Neural cell (in vitro differentiated cells): Measurements from ENCODE around the gene ZC3H7B. TPM values are rescaled to one million over a fixed set of nuclear protein-coding genes. Genes with fewer than 3 reads are reported as not detected.

Experiments
- H2AFZ ChIP-seq: fragments of 200-600, 300-800 bp; sonication (generic), shearing (Covaris generic); 2 replicates; pipeline ENCODE4 v1.6.0; 2014; ENCODE audit warnings: low read depth, mild to moderate bottlenecking, antibody characterized with exemption, low read length, moderate library complexity
- H3F3A ChIP-seq: fragments of 200-600 bp; shearing (Covaris generic); 2 replicates; pipeline ENCODE4 v1.6.1; 2016; ENCODE audit warnings: mild to moderate bottlenecking, moderate library complexity, mixed read lengths, antibody characterized with exemption, low read length; ENCODE audit not compliant: insufficient read depth, poor library complexity, severe bottlenecking
- H3K27ac ChIP-seq: fragments of 200-600, 300-800 bp; sonication (generic), shearing (Covaris generic); 2 replicates; pipeline ENCODE4 v1.5.1; 2014; ENCODE audit warnings: mild to moderate bottlenecking, low read length, moderate library complexity
- H3K27me3 ChIP-seq: fragments of 300-800, 200-600 bp; sonication (generic), shearing (Covaris generic); 2 replicates; pipeline ENCODE4 v1.6.0; 2014; ENCODE audit warnings: mild to moderate bottlenecking, low read depth, low read length, moderate library complexity; ENCODE audit not compliant: insufficient read depth
- H3K36me3 ChIP-seq: fragments of 300-800, 200-600 bp; sonication (generic), shearing (Covaris generic); 2 replicates; pipeline ENCODE4 v1.5.1; 2014; ENCODE audit warnings: mild to moderate bottlenecking, antibody characterized with exemption, low read length, moderate library complexity; ENCODE audit not compliant: insufficient read depth
- H3K4me2 ChIP-seq: fragments of 300-800, 200-600 bp; sonication (generic), shearing (Covaris generic); 2 replicates; pipeline ENCODE4 v1.6.0; 2014; ENCODE audit warnings: mild to moderate bottlenecking, low read length
- H3K4me3 ChIP-seq: fragments of 300-800, 200-600 bp; sonication (generic), shearing (Covaris generic); 2 replicates; pipeline ENCODE4 v1.5.1; 2014; ENCODE audit warnings: mild to moderate bottlenecking, low read length, moderate library complexity
- H3K79me2 ChIP-seq: fragments of 200-600 bp; shearing (Covaris generic); replicated peaks from 2 replicates; pipeline ENCODE4 v1.6.0; 2014; ENCODE audit warnings: mild to moderate bottlenecking, low read length, moderate library complexity; ENCODE audit not compliant: insufficient read depth
- H3K9ac ChIP-seq: fragments of 300-800, 200-600 bp; sonication (generic), shearing (Covaris generic); 2 replicates; pipeline ENCODE4 v1.6.1; 2016; ENCODE audit warnings: mild to moderate bottlenecking, low read length, mixed read lengths
- H3K9me2 ChIP-seq: fragments of 200-600 bp; shearing (Covaris generic); 2 replicates; pipeline ENCODE4 v1.6.1; 2016; ENCODE audit warnings: mild to moderate bottlenecking, low read length, mixed read lengths; ENCODE audit not compliant: insufficient read depth
- H3K9me3 ChIP-seq: fragments of 200-600, 300-800 bp; sonication (generic), shearing (Covaris generic); 2 replicates; pipeline ENCODE4 v1.6.1; 2016; ENCODE audit warnings: mild to moderate bottlenecking, mixed run types, low read length, moderate library complexity, mixed read lengths
- H4K20me1 ChIP-seq: fragments of 200-600 bp; shearing (Covaris generic); 2 replicates; pipeline ENCODE4 v1.6.1; 2016; ENCODE audit warnings: mild to moderate bottlenecking, mixed run types; ENCODE audit not compliant: insufficient read depth
- EZH2 ChIP-seq: fragments of 200-600, 300-800 bp; shearing (Covaris generic), sonication (generic); IDR thresholded peaks from 2 replicates; pipeline ENCODE4 v1.6.1; 2014; ENCODE audit warnings: antibody characterized with exemption, low read length, borderline replicate concordance, mild to moderate bottlenecking; ENCODE audit not compliant: insufficient read depth, poor library complexity, severe bottlenecking
- MXI1 ChIP-seq: fragments of 450-650 bp; conservative IDR thresholded peaks from 2 replicates; pipeline ENCODE4 v1.6.1; 2014; ENCODE audit warnings: antibody characterized with exemption, mild to moderate bottlenecking; ENCODE audit not compliant: poor library complexity, severe bottlenecking
- POLR2AphosphoS5 ChIP-seq: IDR thresholded peaks from 2 replicates; pipeline ENCODE4 v1.6.1; 2012
- RAD21 ChIP-seq: fragments of 450-650 bp; conservative IDR thresholded peaks from 2 replicates; pipeline ENCODE4 v1.6.1; 2014; ENCODE audit warnings: antibody characterized with exemption, mild to moderate bottlenecking, moderate library complexity
- SMC3 ChIP-seq: fragments of 450-650 bp; conservative IDR thresholded peaks from 2 replicates; pipeline ENCODE4 v1.6.1; 2014; ENCODE audit warnings: antibody characterized with exemption, mild to moderate bottlenecking, moderate library complexity; ENCODE audit not compliant: poor library complexity
- TAF1 ChIP-seq: IDR thresholded peaks from 2 replicates; pipeline ENCODE4 v1.6.1; 2012; ENCODE audit warnings: low read depth
- polyA plus RNA-seq: library from polyadenylated mRNA; depleted of rRNA; stranded (reverse); fragments of >200 nt; gene quantifications from 2 replicates; pipeline ENCODE4 v1.2.3, GENCODE V29; 2014
- small RNA-seq, 3 experiments: library from RNA; depleted of rRNA; stranded (forward); fragments of <200 nt; gene quantifications; one replicate each; pipeline ENCODE3, GENCODE V24; 2012
- TF ChIP-seq, protein P1 (sequence below): fragments of 450-650 bp; IDR thresholded peaks from 2 replicates; pipeline ENCODE4 v1.5.1; 2014; ENCODE audit warnings: antibody characterized with exemption, mild to moderate bottlenecking, moderate library complexity; ENCODE audit not compliant: poor library complexity, severe bottlenecking
- TF ChIP-seq, protein P2 (sequence below): IDR thresholded peaks from 2 replicates; pipeline ENCODE4 v1.6.1; 2012; ENCODE audit warnings: borderline replicate concordance

The ZC3H7B gene
- polyA plus RNA-seq, 1 donor from 2014 or later = 34.6 TPM

DNA sequence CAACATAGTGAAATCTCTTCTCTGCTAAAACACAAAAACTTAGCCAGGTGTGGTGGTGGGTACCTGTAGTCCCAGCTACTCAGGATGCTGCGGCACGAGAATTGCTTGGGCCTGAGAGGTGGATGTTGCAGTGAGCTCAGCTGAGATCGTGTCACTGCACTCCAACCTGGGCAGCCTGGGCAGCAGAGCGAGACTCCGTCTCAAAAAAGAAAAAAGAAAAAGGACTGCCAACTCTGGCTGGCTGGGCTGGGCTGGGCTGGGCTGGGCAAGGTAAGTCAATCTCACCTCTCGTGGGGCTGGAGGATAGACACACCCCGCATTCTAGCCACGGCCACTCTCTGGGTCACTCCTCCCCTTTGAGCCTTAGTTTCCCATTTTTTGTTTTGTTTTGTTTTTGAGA is 107.3 kb downstream of the ZC3H7B start:
- no peaks in the 10 kb centered on the region for H3K27me3 ChIP-seq
- no peaks in the 10 kb centered on the region for H3K36me3 ChIP-seq
- no peak overlapping the region for H2AFZ ChIP-seq
- no peaks in the 10 kb centered on the region for H3K79me2 ChIP-seq
- no peak overlapping the region for H3K9ac ChIP-seq
- H3K9me3 ChIP-seq = no peaks in the 10 kb centered on the region
- no peaks in the 10 kb centered on the region for H4K20me1 ChIP-seq
- H3K4me2 ChIP-seq = no peak overlapping the region
- H3F3A ChIP-seq = no peaks in the 10 kb centered on the region
- no peak overlapping the region for H3K4me3 ChIP-seq
- H3K27ac ChIP-seq = no peak overlapping the region
- TF ChIP-seq MXI1 (no peak), RAD21 (no peak), POLR2AphosphoS5 (no peak), EZH2 (no peak), SMC3 (no peak), TAF1 (no peak)
- TF ChIP-seq, protein P1, sequence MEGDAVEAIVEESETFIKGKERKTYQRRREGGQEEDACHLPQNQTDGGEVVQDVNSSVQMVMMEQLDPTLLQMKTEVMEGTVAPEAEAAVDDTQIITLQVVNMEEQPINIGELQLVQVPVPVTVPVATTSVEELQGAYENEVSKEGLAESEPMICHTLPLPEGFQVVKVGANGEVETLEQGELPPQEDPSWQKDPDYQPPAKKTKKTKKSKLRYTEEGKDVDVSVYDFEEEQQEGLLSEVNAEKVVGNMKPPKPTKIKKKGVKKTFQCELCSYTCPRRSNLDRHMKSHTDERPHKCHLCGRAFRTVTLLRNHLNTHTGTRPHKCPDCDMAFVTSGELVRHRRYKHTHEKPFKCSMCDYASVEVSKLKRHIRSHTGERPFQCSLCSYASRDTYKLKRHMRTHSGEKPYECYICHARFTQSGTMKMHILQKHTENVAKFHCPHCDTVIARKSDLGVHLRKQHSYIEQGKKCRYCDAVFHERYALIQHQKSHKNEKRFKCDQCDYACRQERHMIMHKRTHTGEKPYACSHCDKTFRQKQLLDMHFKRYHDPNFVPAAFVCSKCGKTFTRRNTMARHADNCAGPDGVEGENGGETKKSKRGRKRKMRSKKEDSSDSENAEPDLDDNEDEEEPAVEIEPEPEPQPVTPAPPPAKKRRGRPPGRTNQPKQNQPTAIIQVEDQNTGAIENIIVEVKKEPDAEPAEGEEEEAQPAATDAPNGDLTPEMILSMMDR = no peak
- TF ChIP-seq, protein P2, sequence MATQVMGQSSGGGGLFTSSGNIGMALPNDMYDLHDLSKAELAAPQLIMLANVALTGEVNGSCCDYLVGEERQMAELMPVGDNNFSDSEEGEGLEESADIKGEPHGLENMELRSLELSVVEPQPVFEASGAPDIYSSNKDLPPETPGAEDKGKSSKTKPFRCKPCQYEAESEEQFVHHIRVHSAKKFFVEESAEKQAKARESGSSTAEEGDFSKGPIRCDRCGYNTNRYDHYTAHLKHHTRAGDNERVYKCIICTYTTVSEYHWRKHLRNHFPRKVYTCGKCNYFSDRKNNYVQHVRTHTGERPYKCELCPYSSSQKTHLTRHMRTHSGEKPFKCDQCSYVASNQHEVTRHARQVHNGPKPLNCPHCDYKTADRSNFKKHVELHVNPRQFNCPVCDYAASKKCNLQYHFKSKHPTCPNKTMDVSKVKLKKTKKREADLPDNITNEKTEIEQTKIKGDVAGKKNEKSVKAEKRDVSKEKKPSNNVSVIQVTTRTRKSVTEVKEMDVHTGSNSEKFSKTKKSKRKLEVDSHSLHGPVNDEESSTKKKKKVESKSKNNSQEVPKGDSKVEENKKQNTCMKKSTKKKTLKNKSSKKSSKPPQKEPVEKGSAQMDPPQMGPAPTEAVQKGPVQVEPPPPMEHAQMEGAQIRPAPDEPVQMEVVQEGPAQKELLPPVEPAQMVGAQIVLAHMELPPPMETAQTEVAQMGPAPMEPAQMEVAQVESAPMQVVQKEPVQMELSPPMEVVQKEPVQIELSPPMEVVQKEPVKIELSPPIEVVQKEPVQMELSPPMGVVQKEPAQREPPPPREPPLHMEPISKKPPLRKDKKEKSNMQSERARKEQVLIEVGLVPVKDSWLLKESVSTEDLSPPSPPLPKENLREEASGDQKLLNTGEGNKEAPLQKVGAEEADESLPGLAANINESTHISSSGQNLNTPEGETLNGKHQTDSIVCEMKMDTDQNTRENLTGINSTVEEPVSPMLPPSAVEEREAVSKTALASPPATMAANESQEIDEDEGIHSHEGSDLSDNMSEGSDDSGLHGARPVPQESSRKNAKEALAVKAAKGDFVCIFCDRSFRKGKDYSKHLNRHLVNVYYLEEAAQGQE = no peak
- no peaks in the 10 kb centered on the region for H3K9me2 ChIP-seq

Small RNA genes within 50 kb of the gene (small RNA-seq; reads per million reads assigned to genes)
- gene MIR6889 (0 to 4.1 (median 0.42) reads per million in 3 experiments), gene RNU6-495P (0 to 0.03 (median 0) reads per million in 3 experiments)

Other genes with a start within 250 kb of the ZC3H7B start
- gene EP300, start 208.9 kb upstream of the ZC3H7B start, polyA plus RNA-seq = 13.9 and 18.9 TPM in 2 replicates
- 32.5 and 33.2 TPM in 2 replicates for gene L3MBTL2, start 96.2 kb upstream of the ZC3H7B start, polyA plus RNA-seq
- gene CHADL, start 60.6 kb upstream of the ZC3H7B start, polyA plus RNA-seq = 0.22 TPM in 1 of 2 replicates, not detected in the other
- gene RANGAP1, start 15.3 kb upstream of the ZC3H7B start, polyA plus RNA-seq = 48.6 and 57.0 TPM in 2 replicates
- 4.1 and 4.9 TPM in 2 replicates for gene TEF, start 80.4 kb downstream of the ZC3H7B start, polyA plus RNA-seq
- 8.2 and 9.1 TPM in 2 replicates for gene TOB2, start 145.3 kb downstream of the ZC3H7B start, polyA plus RNA-seq
- gene PHF5A, start 167.2 kb downstream of the ZC3H7B start, polyA plus RNA-seq = 148 and 153 TPM in 2 replicates
- gene ACO2, start 167.6 kb downstream of the ZC3H7B start, polyA plus RNA-seq = 72.3 and 88.2 TPM in 2 replicates
- gene POLR3H, start 242.9 kb downstream of the ZC3H7B start, polyA plus RNA-seq = 28.0 and 35.8 TPM in 2 replicates